Prostate gland (tissue), 2 donors: ENCODE data around the gene FSTL5.

Experiments used
- POLR2AphosphoS5 ChIP-seq: sonication (generic); formaldehyde crosslinking; IDR thresholded peaks from one replicate; pipeline ENCODE4 v1.6.1; 2017; ENCODE audit warnings: antibody characterized with exemption
- TF ChIP-seq, protein P1 (sequence below), 4 experiments: fragments of 200-600 bp in 2 of 4; fragments of 450-650 bp in 2 of 4; sonication (generic) in 2 of 4; IDR thresholded peaks; 1 replicate in 3 of 4; 2 replicates in 1 of 4; pipeline ENCODE4 v1.5.1; 2016 to 2019; ENCODE audit warnings: antibody characterized with exemption in 4 of 4, mild to moderate bottlenecking in 2 of 4, moderate library complexity in 2 of 4

DNA sequence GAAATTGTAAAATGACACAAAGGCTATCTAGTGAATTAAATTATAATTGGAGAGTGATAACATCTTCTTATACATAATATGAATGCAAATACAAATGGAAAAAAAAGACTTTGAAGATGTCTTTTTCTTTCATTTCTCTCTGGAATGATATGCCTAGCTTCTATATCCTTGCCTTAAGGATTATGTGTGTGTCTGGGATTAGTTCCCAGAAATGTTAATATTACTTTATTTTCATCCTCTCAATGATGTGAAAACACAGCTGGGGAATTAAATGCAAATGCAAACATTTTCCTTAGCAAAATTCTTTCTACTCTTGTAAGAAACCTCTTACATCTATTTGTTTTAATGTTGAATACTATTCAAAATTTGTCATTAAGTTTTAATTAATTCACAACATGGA is 441.9 kb downstream of the FSTL5 start:
- TF ChIP-seq POLR2AphosphoS5, result no peak
- TF ChIP-seq, protein P1, sequence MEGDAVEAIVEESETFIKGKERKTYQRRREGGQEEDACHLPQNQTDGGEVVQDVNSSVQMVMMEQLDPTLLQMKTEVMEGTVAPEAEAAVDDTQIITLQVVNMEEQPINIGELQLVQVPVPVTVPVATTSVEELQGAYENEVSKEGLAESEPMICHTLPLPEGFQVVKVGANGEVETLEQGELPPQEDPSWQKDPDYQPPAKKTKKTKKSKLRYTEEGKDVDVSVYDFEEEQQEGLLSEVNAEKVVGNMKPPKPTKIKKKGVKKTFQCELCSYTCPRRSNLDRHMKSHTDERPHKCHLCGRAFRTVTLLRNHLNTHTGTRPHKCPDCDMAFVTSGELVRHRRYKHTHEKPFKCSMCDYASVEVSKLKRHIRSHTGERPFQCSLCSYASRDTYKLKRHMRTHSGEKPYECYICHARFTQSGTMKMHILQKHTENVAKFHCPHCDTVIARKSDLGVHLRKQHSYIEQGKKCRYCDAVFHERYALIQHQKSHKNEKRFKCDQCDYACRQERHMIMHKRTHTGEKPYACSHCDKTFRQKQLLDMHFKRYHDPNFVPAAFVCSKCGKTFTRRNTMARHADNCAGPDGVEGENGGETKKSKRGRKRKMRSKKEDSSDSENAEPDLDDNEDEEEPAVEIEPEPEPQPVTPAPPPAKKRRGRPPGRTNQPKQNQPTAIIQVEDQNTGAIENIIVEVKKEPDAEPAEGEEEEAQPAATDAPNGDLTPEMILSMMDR (IDR thresholded peaks at IDR 0.05), result no peak
